ENCODE measurements around the gene C1QL2. TPM values are rescaled to one million over a fixed set of nuclear protein-coding genes. Genes with fewer than 3 reads are reported as not detected.

The C1QL2 gene
- polyA plus RNA-seq, 2 donors = not detected

DNA sequence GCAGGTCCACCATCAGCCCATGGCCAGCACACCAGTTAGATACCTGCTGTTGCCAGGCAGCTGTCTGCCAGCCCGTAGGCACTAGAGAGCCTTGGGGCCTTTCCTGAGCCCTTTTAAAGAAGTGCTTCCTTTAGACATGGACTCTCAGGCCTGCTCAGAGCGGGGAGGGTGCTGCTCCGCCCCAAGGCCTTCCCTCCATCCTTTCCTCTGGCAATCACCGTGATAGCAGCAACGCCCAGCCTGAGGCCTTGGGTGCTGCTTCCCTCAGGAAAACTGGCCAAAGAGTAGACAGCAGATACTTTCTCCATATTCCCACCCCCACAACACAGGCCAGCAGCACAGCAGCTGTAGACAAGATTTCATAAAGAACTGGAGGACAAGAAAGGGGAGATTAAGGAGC lies 22.3 kb upstream of the C1QL2 start:
- WGBS, 2 donors = 71% methylated on average over 5 of the region's 5 CpGs
- Histone ChIP-seq H3K27ac (ENCODE audit: low read depth in 2 of 2, low read length in 1 of 2) (no peak overlapping the region), H3K4me3 (ENCODE audit: low read depth in 1 of 2, low read length in 2 of 2) (no peak overlapping the region), H3K9me3 (ENCODE audit: control insufficient read depth in 2 of 2, insufficient read depth in 1 of 2, low read depth in 1 of 2, low read length in 1 of 2) (no peaks in the 10 kb centered on the region), H3K36me3 (ENCODE audit: control insufficient read depth in 2 of 2, insufficient read depth in 2 of 2, low read length in 1 of 2) (no peaks in the 10 kb centered on the region), H3K4me1 (ENCODE audit: control insufficient read depth in 2 of 2, insufficient read depth in 2 of 2, low read length in 1 of 2) (peaks cover 0 to 2% of the 10 kb centered on the region in 2 donors), H3K27me3 (ENCODE audit: control insufficient read depth in 1 of 2, insufficient read depth in 2 of 2, low read length in 2 of 2) (no peaks in the 10 kb centered on the region)

DNA sequence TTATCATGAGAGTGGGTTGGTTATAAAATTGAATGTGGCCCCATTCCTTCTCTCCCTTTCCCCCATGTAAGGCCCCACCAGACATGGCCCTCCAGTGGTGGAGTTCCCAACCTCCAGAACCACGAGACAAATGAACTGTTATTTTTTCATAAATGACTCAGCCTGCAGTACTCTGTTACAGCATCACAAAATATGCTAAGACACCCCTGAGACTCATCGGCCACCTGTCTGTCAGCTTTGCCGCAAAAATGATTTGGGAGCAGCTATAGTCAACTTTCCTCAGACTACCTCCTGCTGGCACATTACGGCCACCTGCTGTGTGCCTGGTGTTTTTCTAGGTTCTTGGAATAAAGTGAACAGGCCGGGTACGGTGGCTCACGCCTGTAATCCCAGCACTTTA lies 21.4 kb upstream of the C1QL2 start:
- WGBS, 2 donors = 88 to 90% methylated on average over 7 of the region's 7 CpGs
- Histone ChIP-seq H3K4me3 (ENCODE audit: low read depth in 1 of 2, low read length in 2 of 2) (no peak overlapping the region), H3K27me3 (ENCODE audit: control insufficient read depth in 1 of 2, insufficient read depth in 2 of 2, low read length in 2 of 2) (no peaks in the 10 kb centered on the region), H3K4me1 (ENCODE audit: control insufficient read depth in 2 of 2, insufficient read depth in 2 of 2, low read length in 1 of 2) (peaks cover 0 to 2% of the 10 kb centered on the region in 2 donors), H3K27ac (ENCODE audit: low read depth in 2 of 2, low read length in 1 of 2) (no peak overlapping the region), H3K9me3 (ENCODE audit: control insufficient read depth in 2 of 2, insufficient read depth in 1 of 2, low read depth in 1 of 2, low read length in 1 of 2) (no peaks in the 10 kb centered on the region), H3K36me3 (ENCODE audit: control insufficient read depth in 2 of 2, insufficient read depth in 2 of 2, low read length in 1 of 2) (no peaks in the 10 kb centered on the region)

DNA sequence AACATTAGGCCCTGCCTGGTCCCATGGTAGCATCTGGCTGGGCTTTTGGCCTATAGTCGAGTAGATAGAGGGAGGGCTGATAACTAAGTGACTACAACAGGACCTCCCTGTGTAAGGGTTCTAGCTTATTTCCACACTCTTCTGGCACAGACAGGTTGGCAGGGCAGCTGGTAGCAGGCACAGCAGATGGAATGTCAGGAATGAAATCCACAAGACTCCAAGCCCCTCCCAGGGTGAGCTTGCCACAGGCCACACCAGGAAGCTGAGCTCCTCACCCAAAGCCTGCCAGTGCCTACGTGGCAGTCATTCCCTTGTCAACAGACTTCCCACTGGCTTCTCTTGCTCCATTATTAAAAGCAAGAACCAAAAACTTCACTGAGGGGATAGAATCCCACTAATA lies 20.7 kb upstream of the C1QL2 start:
- H3K27me3 ChIP-seq (ENCODE audit: control insufficient read depth in 1 of 2, insufficient read depth in 2 of 2, low read length in 2 of 2) = no peaks in the 10 kb centered on the region
- H3K4me3 ChIP-seq (ENCODE audit: low read depth in 1 of 2, low read length in 2 of 2) = no peak overlapping the region
- H3K4me1 ChIP-seq (ENCODE audit: control insufficient read depth in 2 of 2, insufficient read depth in 2 of 2, low read length in 1 of 2) = peaks cover 0 to 2% of the 10 kb centered on the region in 2 donors
- H3K27ac ChIP-seq (ENCODE audit: low read depth in 2 of 2, low read length in 1 of 2) = no peak overlapping the region
- no peaks in the 10 kb centered on the region for H3K9me3 ChIP-seq (ENCODE audit: control insufficient read depth in 2 of 2, insufficient read depth in 1 of 2, low read depth in 1 of 2, low read length in 1 of 2)
- H3K36me3 ChIP-seq (ENCODE audit: control insufficient read depth in 2 of 2, insufficient read depth in 2 of 2, low read length in 1 of 2) = no peaks in the 10 kb centered on the region
- 43 to 69% methylated on average over 2 of the region's 2 CpGs for WGBS, 2 donors

GRCh38 chr2:119178776-119179175 lies 20.2 kb upstream of the C1QL2 start:
- 75 to 78% methylated on average over 6 of the region's 6 CpGs for WGBS, 2 donors
- Histone ChIP-seq H3K4me1 (ENCODE audit: control insufficient read depth in 2 of 2, insufficient read depth in 2 of 2, low read length in 1 of 2) (peaks cover 0 to 2% of the 10 kb centered on the region in 2 donors), H3K9me3 (ENCODE audit: control insufficient read depth in 2 of 2, insufficient read depth in 1 of 2, low read depth in 1 of 2, low read length in 1 of 2) (no peaks in the 10 kb centered on the region), H3K36me3 (ENCODE audit: control insufficient read depth in 2 of 2, insufficient read depth in 2 of 2, low read length in 1 of 2) (no peaks in the 10 kb centered on the region), H3K4me3 (ENCODE audit: low read depth in 1 of 2, low read length in 2 of 2) (no peak overlapping the region), H3K27me3 (ENCODE audit: control insufficient read depth in 1 of 2, insufficient read depth in 2 of 2, low read length in 2 of 2) (no peaks in the 10 kb centered on the region), H3K27ac (ENCODE audit: low read depth in 2 of 2, low read length in 1 of 2) (no peak overlapping the region)

GRCh38 chr2:119177838-119178190 lies 19.3 kb upstream of the C1QL2 start:
- Histone ChIP-seq H3K27ac (ENCODE audit: low read depth in 2 of 2, low read length in 1 of 2) (no peak overlapping the region), H3K4me1 (ENCODE audit: control insufficient read depth in 2 of 2, insufficient read depth in 2 of 2, low read length in 1 of 2) (peaks cover 0 to 2% of the 10 kb centered on the region in 2 donors), H3K27me3 (ENCODE audit: control insufficient read depth in 1 of 2, insufficient read depth in 2 of 2, low read length in 2 of 2) (no peaks in the 10 kb centered on the region)

GRCh38 chr2:119177171-119177837 lies 18.8 kb upstream of the C1QL2 start:
- Histone ChIP-seq H3K36me3 (ENCODE audit: control insufficient read depth in 2 of 2, insufficient read depth in 2 of 2, low read length in 1 of 2) (no peaks in the 10 kb centered on the region), H3K9me3 (ENCODE audit: control insufficient read depth in 2 of 2, insufficient read depth in 1 of 2, low read depth in 1 of 2, low read length in 1 of 2) (no peaks in the 10 kb centered on the region), H3K27ac (ENCODE audit: low read depth in 2 of 2, low read length in 1 of 2) (no peak overlapping the region), H3K4me3 (ENCODE audit: low read depth in 1 of 2, low read length in 2 of 2) (no peak overlapping the region), H3K4me1 (ENCODE audit: control insufficient read depth in 2 of 2, insufficient read depth in 2 of 2, low read length in 1 of 2) (peaks cover 0 to 2% of the 10 kb centered on the region in 2 donors), H3K27me3 (ENCODE audit: control insufficient read depth in 1 of 2, insufficient read depth in 2 of 2, low read length in 2 of 2) (no peaks in the 10 kb centered on the region)
- WGBS, 2 donors = 67 to 75% methylated on average over 12 of the region's 12 CpGs

More at GRCh38 chr2:119177838-119178190, 19.3 kb upstream of the C1QL2 start:
- Histone ChIP-seq H3K9me3 (ENCODE audit: control insufficient read depth in 2 of 2, insufficient read depth in 1 of 2, low read depth in 1 of 2, low read length in 1 of 2) (no peaks in the 10 kb centered on the region), H3K4me3 (ENCODE audit: low read depth in 1 of 2, low read length in 2 of 2) (no peak overlapping the region), H3K36me3 (ENCODE audit: control insufficient read depth in 2 of 2, insufficient read depth in 2 of 2, low read length in 1 of 2) (no peaks in the 10 kb centered on the region)
- WGBS, 2 donors = 50 to 52% methylated on average over 4 of the region's 4 CpGs

DNA sequence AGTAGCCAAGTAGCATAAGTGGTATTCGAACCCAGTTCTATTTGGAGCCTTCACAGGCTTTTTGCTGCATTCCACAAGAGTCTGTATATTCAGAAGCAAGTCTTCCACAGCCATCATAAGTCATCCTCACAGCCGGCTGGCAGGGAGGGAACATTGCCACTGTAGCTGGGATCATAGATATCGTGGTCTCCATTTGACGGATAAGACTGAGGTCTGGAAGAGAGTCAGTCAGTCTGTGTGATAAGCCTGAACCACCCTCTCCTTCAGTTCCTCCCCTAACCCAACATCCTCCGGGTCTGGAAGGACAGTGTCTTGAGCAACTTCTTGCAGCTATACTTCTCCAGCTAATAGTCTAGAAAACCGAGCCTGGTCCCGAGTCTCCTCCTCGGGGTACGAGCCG lies 17.0 kb upstream of the C1QL2 start:
- H3K9me3 ChIP-seq (ENCODE audit: control insufficient read depth in 2 of 2, insufficient read depth in 1 of 2, low read depth in 1 of 2, low read length in 1 of 2) = no peaks in the 10 kb centered on the region
- no peaks in the 10 kb centered on the region for H3K27me3 ChIP-seq (ENCODE audit: control insufficient read depth in 1 of 2, insufficient read depth in 2 of 2, low read length in 2 of 2)
- no peaks in the 10 kb centered on the region for H3K36me3 ChIP-seq (ENCODE audit: control insufficient read depth in 2 of 2, insufficient read depth in 2 of 2, low read length in 1 of 2)
- H3K4me3 ChIP-seq (ENCODE audit: low read depth in 1 of 2, low read length in 2 of 2) = no peak overlapping the region
- no peak overlapping the region for H3K27ac ChIP-seq (ENCODE audit: low read depth in 2 of 2, low read length in 1 of 2)
- 77 to 83% methylated on average over 10 of the region's 10 CpGs for WGBS, 2 donors
- H3K4me1 ChIP-seq (ENCODE audit: control insufficient read depth in 2 of 2, insufficient read depth in 2 of 2, low read length in 1 of 2) = peaks cover 0 to 2% of the 10 kb centered on the region in 2 donors

DNA sequence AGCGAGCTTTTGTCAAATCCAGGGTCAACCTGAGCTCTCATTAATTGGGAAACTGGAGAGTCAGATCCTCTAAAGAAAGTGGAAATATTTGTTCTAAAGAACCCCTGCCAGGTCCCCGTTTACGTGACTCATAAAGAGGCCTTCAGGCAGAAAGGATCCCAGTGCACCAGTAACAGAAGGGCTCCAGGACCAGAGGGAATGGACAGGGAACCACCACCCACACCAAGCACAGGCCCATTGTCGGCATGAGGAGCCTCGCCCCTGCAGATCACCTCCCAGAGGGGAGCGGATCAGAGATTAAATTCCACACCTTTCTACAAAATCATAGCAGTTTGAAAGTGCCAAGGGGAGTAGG lies 16.4 kb upstream of the C1QL2 start:
- H3K9me3 ChIP-seq (ENCODE audit: control insufficient read depth in 2 of 2, insufficient read depth in 1 of 2, low read depth in 1 of 2, low read length in 1 of 2) = no peaks in the 10 kb centered on the region
- H3K27me3 ChIP-seq (ENCODE audit: control insufficient read depth in 1 of 2, insufficient read depth in 2 of 2, low read length in 2 of 2) = no peaks in the 10 kb centered on the region
- H3K27ac ChIP-seq (ENCODE audit: low read depth in 2 of 2, low read length in 1 of 2) = no peak overlapping the region
- no peaks in the 10 kb centered on the region for H3K36me3 ChIP-seq (ENCODE audit: control insufficient read depth in 2 of 2, insufficient read depth in 2 of 2, low read length in 1 of 2)
- no peak overlapping the region for H3K4me3 ChIP-seq (ENCODE audit: low read depth in 1 of 2, low read length in 2 of 2)
- WGBS, 2 donors = 66 to 76% methylated on average over 6 of the region's 6 CpGs
- H3K4me1 ChIP-seq (ENCODE audit: control insufficient read depth in 2 of 2, insufficient read depth in 2 of 2, low read length in 1 of 2) = peaks cover 0 to 2% of the 10 kb centered on the region in 2 donors

DNA sequence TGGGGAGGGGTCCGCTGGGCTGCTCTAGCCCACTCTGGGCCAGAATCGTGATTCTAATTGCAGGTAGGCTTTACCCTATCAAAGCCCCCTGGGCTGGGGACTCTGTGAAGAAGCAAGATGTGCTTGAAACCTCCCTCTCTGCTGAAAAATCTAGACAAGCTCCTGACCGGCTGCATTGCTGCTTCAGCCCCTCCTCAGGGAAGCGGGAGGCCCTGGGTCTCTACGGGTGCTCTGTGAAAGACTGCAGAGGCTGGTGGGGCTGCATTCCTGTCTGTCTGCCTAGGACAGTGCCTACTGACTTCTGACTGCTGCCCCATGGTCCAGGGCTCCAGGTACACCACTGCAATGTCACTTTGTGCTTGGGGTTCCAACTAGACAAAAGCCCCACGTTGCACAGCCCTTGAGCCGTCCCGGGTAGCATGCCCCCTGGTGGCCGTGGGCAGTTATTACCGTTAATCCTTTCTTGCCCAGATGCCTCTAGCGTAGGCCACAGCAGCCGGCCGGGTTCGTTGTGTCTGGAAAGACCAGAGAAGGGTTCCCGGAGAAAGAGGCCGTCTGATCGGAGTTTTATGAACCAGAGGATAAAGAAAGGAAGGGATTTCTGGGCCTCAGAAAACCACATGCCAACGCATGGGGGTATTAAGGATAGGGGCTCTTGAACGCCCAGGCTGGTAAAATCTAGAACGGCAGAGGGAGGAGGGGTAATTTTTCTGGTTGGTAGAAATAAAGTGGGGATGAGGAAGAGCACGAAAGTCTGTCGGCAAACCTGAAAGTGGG lies 15.9 kb upstream of the C1QL2 start:
- H3K36me3 ChIP-seq (ENCODE audit: control insufficient read depth in 2 of 2, insufficient read depth in 2 of 2, low read length in 1 of 2) = no peaks in the 10 kb centered on the region
- H3K27me3 ChIP-seq (ENCODE audit: control insufficient read depth in 1 of 2, insufficient read depth in 2 of 2, low read length in 2 of 2) = no peaks in the 10 kb centered on the region
- no peaks in the 10 kb centered on the region for H3K9me3 ChIP-seq (ENCODE audit: control insufficient read depth in 2 of 2, insufficient read depth in 1 of 2, low read depth in 1 of 2, low read length in 1 of 2)
- H3K4me3 ChIP-seq (ENCODE audit: low read depth in 1 of 2, low read length in 2 of 2) = no peak overlapping the region
- 67 to 70% methylated on average over 22 of the region's 22 CpGs for WGBS, 2 donors
- H3K4me1 ChIP-seq (ENCODE audit: control insufficient read depth in 2 of 2, insufficient read depth in 2 of 2, low read length in 1 of 2) = peaks cover 0 to 2% of the 10 kb centered on the region in 2 donors
- no peak overlapping the region for H3K27ac ChIP-seq (ENCODE audit: low read depth in 2 of 2, low read length in 1 of 2)
